Right lobe of liver (tissue), 4 donors: ENCODE data around the gene TOMM5.

ENCODE experiments used
- CTCF ChIP-seq, 4 donors: fragments of 200-600 bp in 3 of 4; fragments of 450-650 bp in 1 of 4; IDR thresholded peaks; one replicate each; pipeline versions ENCODE4 v1.5.1 to v1.8.0; 2016 to 2022; ENCODE audit warnings: antibody characterized with exemption in 4 of 4, mild to moderate bottlenecking in 2 of 4
- POLR2A ChIP-seq: fragments of 450-650 bp; IDR thresholded peaks from one replicate; pipeline ENCODE4 v1.6.1; 2017; ENCODE audit warnings: antibody characterized with exemption, mild to moderate bottlenecking
- donor health status: DM: no; HTN: no; CAD: no.
- donor health status: DM: no; HTN: no; CAD: no.
- donor health status: DM: no; HTN: yes; CAD: no.

DNA sequence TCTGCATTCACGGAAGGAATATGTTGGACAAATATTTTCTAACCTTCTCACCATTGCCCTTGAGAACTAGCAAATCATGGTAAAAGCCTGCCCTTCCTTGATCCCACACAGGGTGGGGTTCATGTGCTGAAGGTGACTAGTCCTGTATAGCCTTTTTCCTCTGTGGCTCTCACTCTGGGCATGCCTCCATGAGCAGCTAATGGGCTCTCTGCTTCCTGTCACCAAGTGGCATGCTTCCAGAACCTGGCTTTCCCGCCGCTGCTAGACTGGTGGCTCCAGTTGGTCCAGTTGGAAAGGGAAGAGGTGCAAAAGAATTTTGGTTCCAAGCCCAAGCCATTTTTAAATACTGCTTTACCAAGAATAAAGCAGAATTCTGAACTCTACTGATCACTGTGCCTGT is 51.8 kb downstream of the TOMM5 start:
- no peak for TF ChIP-seq CTCF (IDR thresholded peaks at IDR 0.05)
- no peak for TF ChIP-seq POLR2A
